H1 (cell line): ENCODE results near the gene PURA. TPM values are rescaled to one million over a fixed set of nuclear protein-coding genes. Genes with fewer than 3 reads are reported as not detected.
A peak's percentile ranks its signal among the peaks of the same experiment; 100 is the strongest.

Experiments
- CTCF ChIA-PET: fragments of 300-600 bp; sonication (Branson Sonifier 250); formaldehyde crosslinking; loops from one replicate; lab custom pipeline; 2021; ENCODE audit not compliant: partially characterized antibody; lab: Charles Lee
- POLR2A ChIA-PET: fragments of 300-600 bp; sonication (Branson Sonifier 250); formaldehyde crosslinking; loops from one replicate; lab custom pipeline; 2021; ENCODE audit warnings: inconsistent platforms; ENCODE audit not compliant: partially characterized antibody; lab: Charles Lee
- DNase-seq, 2 experiments: peaks; one replicate each; pipeline versions ENCODE4 v3.0.0 to v3.0.0-alpha.2; 2010 to 2022; ENCODE audit warnings: low spot score in 2 of 2, low read depth in 1 of 2, mixed read lengths in 1 of 2
- FAIRE-seq: peaks from 2 replicates; lab custom pipeline; 2011; peaks lifted over from hg19 to GRCh38; lab: Jason Lieb, UNC
- H2AFZ ChIP-seq: 2 replicates; pipeline ENCODE4 v1.8.1; 2012; ENCODE audit warnings: low read length, inconsistent platforms
- H2AK5ac ChIP-seq: 2 replicates; pipeline ENCODE4 v1.6.1; 2013; ENCODE audit warnings: low read depth, low read length
- H2BK120ac ChIP-seq: replicated peaks from 2 replicates; pipeline ENCODE3; 2013; ENCODE audit warnings: low read depth, low read length, inconsistent platforms
- H2BK12ac ChIP-seq: 2 replicates; pipeline ENCODE4 v1.6.1; 2013; ENCODE audit warnings: low read depth, low read length
- H2BK15ac ChIP-seq: 2 replicates; pipeline ENCODE4 v1.6.1; 2013; ENCODE audit warnings: low read length
- H2BK20ac ChIP-seq: 2 replicates; pipeline ENCODE4 v1.6.1; 2013; ENCODE audit warnings: low read length
- H2BK5ac ChIP-seq: 2 replicates; pipeline ENCODE4 v1.6.1; 2013; ENCODE audit warnings: low read depth, low read length
- H3K14ac ChIP-seq: 2 replicates; pipeline ENCODE4 v1.6.1; 2013; ENCODE audit warnings: inconsistent platforms; ENCODE audit not compliant: insufficient read length
- H3K18ac ChIP-seq: 2 replicates; pipeline ENCODE4 v1.6.1; 2013; ENCODE audit warnings: low read length; ENCODE audit errors: extremely low read depth
- H3K23ac ChIP-seq: 2 replicates; pipeline ENCODE4 v1.6.1; 2013; ENCODE audit warnings: inconsistent platforms; ENCODE audit not compliant: insufficient read length
- H3K23me2 ChIP-seq: 2 replicates; pipeline ENCODE4 v1.6.1; 2013; ENCODE audit warnings: low read depth, low read length
- H3K27ac ChIP-seq: 2 replicates; pipeline ENCODE4 v1.6.1; 2011; ENCODE audit warnings: low read depth, low read length, inconsistent platforms
- H3K27me3 ChIP-seq, 4 experiments: replicated peaks in 1 of 4; 1 replicate in 1 of 4; 2 replicates in 3 of 4; pipeline versions ENCODE4 v1.6.1 to v1.8.1; 2011 to 2013; ENCODE audit warnings: low read length in 3 of 4, mild to moderate bottlenecking in 3 of 4, inconsistent platforms in 2 of 4, mixed read lengths in 2 of 4, moderate library complexity in 1 of 4; ENCODE audit not compliant: control insufficient read depth in 3 of 4, insufficient read depth in 3 of 4; ENCODE audit errors: extremely low read depth in 1 of 4
- H3K36me3 ChIP-seq, 4 experiments: 2 replicates each; pipeline versions ENCODE4 v1.6.1 to v1.8.1; 2011 to 2013; ENCODE audit warnings: mild to moderate bottlenecking in 4 of 4, low read length in 3 of 4, moderate library complexity in 2 of 4, control low read depth in 1 of 4, inconsistent platforms in 1 of 4; ENCODE audit not compliant: insufficient read depth in 4 of 4, control insufficient read depth in 2 of 4
- H3K4ac ChIP-seq: replicated peaks from 2 replicates; pipeline ENCODE3; 2013; ENCODE audit warnings: low read length, low read depth, mixed read lengths, inconsistent platforms; ENCODE audit not compliant: insufficient read length
- H3K4me1 ChIP-seq, 4 experiments: replicated peaks in 1 of 4; 1 replicate in 1 of 4; 2 replicates in 3 of 4; pipeline versions ENCODE4 v1.6.1 to v1.8.1; 2011 to 2013; ENCODE audit warnings: low read length in 3 of 4, inconsistent platforms in 2 of 4, mixed read lengths in 1 of 4; ENCODE audit not compliant: insufficient read depth in 4 of 4, control insufficient read depth in 3 of 4
- H3K4me2 ChIP-seq, 2 experiments: 2 replicates each; pipeline versions ENCODE4 v1.6.1 to v1.8.1; 2011 to 2013; ENCODE audit warnings: low read depth in 2 of 2, low read length in 2 of 2, control low read depth in 1 of 2, inconsistent platforms in 1 of 2, mild to moderate bottlenecking in 1 of 2; ENCODE audit not compliant: insufficient read depth in 1 of 2
- H3K4me3 ChIP-seq, 4 experiments: fragments of 200-600, 300-600 bp in 1 of 4; sonication (generic), shearing (Covaris generic), sonication (Bioruptor Twin) in 1 of 4; 2 replicates each; pipeline versions ENCODE4 v1.5.1 to v1.8.1; 2011 to 2016; ENCODE audit warnings: low read length in 4 of 4, low read depth in 3 of 4, control low read depth in 2 of 4, inconsistent platforms in 2 of 4, mild to moderate bottlenecking in 2 of 4, mixed read lengths in 1 of 4, moderate library complexity in 1 of 4; ENCODE audit not compliant: insufficient read depth in 2 of 4; ENCODE audit errors: extremely low read depth in 1 of 4
- H3K56ac ChIP-seq: replicated peaks from 2 replicates; pipeline ENCODE3; 2013; ENCODE audit warnings: low read depth, mild to moderate bottlenecking, mixed read lengths, low read length, inconsistent platforms; ENCODE audit not compliant: insufficient read length
- H3K79me1 ChIP-seq: 2 replicates; pipeline ENCODE4 v1.6.1; 2013; ENCODE audit warnings: low read depth, low read length, control low read depth
- H3K79me2 ChIP-seq, 2 experiments: 2 replicates each; pipeline versions ENCODE4 v1.6.1 to v1.8.1; 2012 to 2013; ENCODE audit warnings: low read length in 2 of 2, mild to moderate bottlenecking in 2 of 2, inconsistent platforms in 1 of 2; ENCODE audit not compliant: insufficient read depth in 2 of 2, control insufficient read depth in 1 of 2
- H3K9ac ChIP-seq, 4 experiments: replicated peaks in 1 of 4; 1 replicate in 1 of 4; 2 replicates in 3 of 4; pipeline versions ENCODE4 v1.6.1 to v1.8.1; 2011 to 2013; ENCODE audit warnings: low read depth in 3 of 4, low read length in 3 of 4, control low read depth in 2 of 4, mild to moderate bottlenecking in 2 of 4, moderate library complexity in 2 of 4, inconsistent platforms in 1 of 4; ENCODE audit errors: extremely low read depth in 1 of 4
- H3K9me3 ChIP-seq, 2 experiments: 2 replicates each; pipeline versions ENCODE4 v1.6.1 to v1.8.1; 2012 to 2013; ENCODE audit warnings: mild to moderate bottlenecking in 2 of 2, moderate library complexity in 2 of 2, control low read depth in 1 of 2, inconsistent platforms in 1 of 2, low read depth in 1 of 2, low read length in 1 of 2, mixed read lengths in 1 of 2; ENCODE audit not compliant: insufficient read depth in 2 of 2
- H4K20me1 ChIP-seq, 2 experiments: replicated peaks in 1 of 2; 2 replicates each; pipeline versions ENCODE3 to v1.8.1; 2011 to 2013; ENCODE audit warnings: inconsistent platforms in 2 of 2, low read length in 2 of 2, mild to moderate bottlenecking in 1 of 2; ENCODE audit not compliant: insufficient read depth in 2 of 2, control insufficient read depth in 1 of 2
- H4K5ac ChIP-seq: 2 replicates; pipeline ENCODE4 v1.6.1; 2013; ENCODE audit warnings: low read length, low read depth, mixed read lengths, inconsistent platforms; ENCODE audit not compliant: insufficient read length
- H4K8ac ChIP-seq: 2 replicates; pipeline ENCODE4 v1.8.0; 2013; ENCODE audit warnings: mild to moderate bottlenecking, moderate library complexity, low read length, inconsistent platforms; ENCODE audit not compliant: insufficient read depth; ENCODE audit errors: extremely low read depth
- H4K91ac ChIP-seq: replicated peaks from 2 replicates; pipeline ENCODE3; 2013; ENCODE audit warnings: low read length, mixed read lengths, inconsistent platforms; ENCODE audit not compliant: insufficient read length
- CEBPB ChIP-seq: IDR thresholded peaks from 2 replicates; pipeline ENCODE4 v1.6.1; 2012; ENCODE audit warnings: low read depth, low read length
- EZH2 ChIP-seq: fragments of 200-600 bp; sonication (generic); IDR thresholded peaks from 2 replicates; pipeline ENCODE4 v1.7.1; 2012; ENCODE audit warnings: low read depth, mild to moderate bottlenecking, moderate library complexity, low read length, inconsistent platforms; ENCODE audit not compliant: severe bottlenecking
- WGBS, 2 experiments: shearing (Covaris generic) in 1 of 2; methylation state at CpG; one replicate each; pipeline versions ENCODE4 v1.1.6 to v1.1.7; 2013 to 2015; ENCODE audit warnings: low lambda C conversion rate in 2 of 2, mixed read lengths in 2 of 2, inconsistent platforms in 1 of 2, low coverage in 1 of 2, missing lambda C conversion rate in 1 of 2; ENCODE audit not compliant: insufficient replicate concordance in 2 of 2, insufficient coverage in 1 of 2, insufficient read length in 1 of 2; ENCODE audit errors: extremely low coverage in 1 of 2, missing lambda C conversion rate in 1 of 2; 5-methylcytosine and 5-hydroxymethylcytosine counted together
- polyA plus RNA-seq, 7 experiments: library from polyadenylated mRNA; depleted of rRNA in 3 of 7; stranded (reverse) in 5 of 7; unstranded in 2 of 7; fragments of >200 nt in 5 of 7; fragments of 200-250 nt in 2 of 7; gene quantifications; 1 replicate in 5 of 7; 2 replicates in 1 of 7; 4 replicates in 1 of 7; pipeline versions ENCODE4 v1.2.1 to v1.2.3, GENCODE V29; 2011 to 2013; ENCODE audit warnings: missing spikeins in 2 of 7, mixed read lengths in 2 of 7
- total RNA-seq: library from RNA; stranded (reverse); fragmentation: NEBNext Ultra II Directional; extraction: Animal tissue kit (Norgen Biotek cat#: 25700); gene quantifications from 2 replicates; pipeline ENCODE4 v1.2.1, GENCODE V29; 2021

Gene PURA
- total and polyA plus RNA-seq, 2 of the 8 experiments (the other 6 are each of a cell fraction or from before 2014, with no cell fraction given) = 0.98 to 2.1 TPM

- CTCF ChIA-PET = interaction anchor here (0.9 to 7.9 kb wide), 7 partner anchors 11 to 42 kb away, joined by 3 to 91 read pairs (median 4); no protein-coding TSS in a partner anchor
- POLR2A ChIA-PET = no interaction called here
- no peak overlapping the region for H3K4me3 ChIP-seq
- no peak overlapping the region for H3K9ac ChIP-seq
- H3K18ac ChIP-seq = no peak overlapping the region
- no peak overlapping the region for H3K27ac ChIP-seq
- no peaks in the 10 kb centered on the region for H3K79me1 ChIP-seq
- peaks cover 7 to 34% (median 24%) of the 10 kb centered on the region in 4 experiments for H3K27me3 ChIP-seq
- FAIRE-seq (no peak), DNase-seq (no peak)
- H2BK120ac ChIP-seq = no peak overlapping the region
- H3K4me2 ChIP-seq = no peak overlapping the region
- H3K79me2 ChIP-seq = no peaks in the 10 kb centered on the region
- 69% methylated on average over 3 of the region's 3 CpGs; no CpG with 5 or more reads in 1 of the 2 experiments for WGBS, 2 experiments
- no peak overlapping the region for H2BK20ac ChIP-seq
- H3K4me1 ChIP-seq = peaks cover 0 to 6% (median 5%) of the 10 kb centered on the region in 4 experiments; a peak in 6 of 7 replicates
- TF ChIP-seq CEBPB (peak; percentile 62; the same call in 1 of the 2 replicates), EZH2 (no peak)
- no peak overlapping the region for H4K8ac ChIP-seq
- no peaks in the 10 kb centered on the region for H3K36me3 ChIP-seq
- peaks cover 14% of the 10 kb centered on the region for H3K23me2 ChIP-seq
- no peak overlapping the region for H2BK12ac ChIP-seq
- no peak overlapping the region for H4K5ac ChIP-seq
- H2BK5ac ChIP-seq = no peak overlapping the region
- H4K20me1 ChIP-seq = peaks cover 2 to 11% of the 10 kb centered on the region in 2 experiments
- no peak overlapping the region for H2AFZ ChIP-seq
- H3K23ac ChIP-seq = no peak overlapping the region
- no peak overlapping the region for H2AK5ac ChIP-seq
- H3K4ac ChIP-seq = no peak overlapping the region
- H2BK15ac ChIP-seq = no peak overlapping the region
- no peak overlapping the region for H3K14ac ChIP-seq
- no peak overlapping the region for H4K91ac ChIP-seq
- no peaks in the 10 kb centered on the region for H3K9me3 ChIP-seq
- no peak overlapping the region for H3K56ac ChIP-seq
These were observed 3.6 kb downstream of the PURA start for GRCh38 chr5:140117523-140117922.
